Activated CD8-positive, alpha-beta memory T cell treated with anti-CD3 and anti-CD28 coated beads for 24 hours (primary cell): ENCODE measurements around the gene LRRC23.
A peak's percentile ranks its signal among the peaks of the same experiment; 100 is the strongest.

ENCODE experiments used
- DNase-seq: peaks from one replicate; pipeline ENCODE4 v3.0.0-alpha.2; 2020

The LRRC23 gene

DNA sequence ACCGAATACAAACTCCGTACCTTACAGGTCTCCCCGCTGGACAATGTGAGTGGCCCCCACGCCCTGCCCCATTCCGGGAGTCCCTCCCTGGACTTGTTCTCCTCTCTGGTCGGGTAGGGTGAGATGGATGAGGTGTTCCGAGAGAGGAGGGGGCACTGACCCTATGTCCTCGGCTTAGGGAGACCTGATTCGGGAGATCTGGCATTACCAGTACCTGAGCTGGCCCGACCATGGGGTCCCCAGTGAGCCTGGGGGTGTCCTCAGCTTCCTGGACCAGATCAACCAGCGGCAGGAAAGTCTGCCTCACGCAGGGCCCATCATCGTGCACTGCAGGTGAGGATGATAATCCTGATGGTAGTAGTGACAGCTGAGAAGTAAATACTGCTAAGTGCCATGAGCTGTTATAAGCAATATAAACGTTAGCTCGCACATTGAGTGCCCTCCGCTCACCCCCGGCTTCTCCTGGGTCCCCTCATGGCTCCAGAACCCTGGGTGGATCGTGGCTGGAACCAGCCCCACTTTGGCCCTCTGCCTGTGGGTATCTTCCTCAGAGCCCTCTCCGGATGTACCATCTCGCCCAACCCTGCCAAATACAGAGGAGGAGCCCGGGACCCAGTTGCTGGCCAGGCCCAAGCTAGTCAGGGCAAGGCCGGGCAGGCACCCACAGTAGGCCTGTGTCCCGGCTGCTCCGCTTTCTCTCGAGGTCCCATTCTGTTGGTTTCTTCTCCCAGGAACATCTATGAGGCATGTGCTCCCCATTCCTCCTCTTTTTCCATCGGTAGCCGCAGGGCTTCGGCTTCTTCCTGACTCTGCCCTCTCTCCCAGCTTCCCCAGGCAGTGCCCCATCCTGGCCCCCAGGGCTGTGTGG lies 53.4 kb downstream of the LRRC23 start:
- DNase-seq, result peak; percentile 75

DNA sequence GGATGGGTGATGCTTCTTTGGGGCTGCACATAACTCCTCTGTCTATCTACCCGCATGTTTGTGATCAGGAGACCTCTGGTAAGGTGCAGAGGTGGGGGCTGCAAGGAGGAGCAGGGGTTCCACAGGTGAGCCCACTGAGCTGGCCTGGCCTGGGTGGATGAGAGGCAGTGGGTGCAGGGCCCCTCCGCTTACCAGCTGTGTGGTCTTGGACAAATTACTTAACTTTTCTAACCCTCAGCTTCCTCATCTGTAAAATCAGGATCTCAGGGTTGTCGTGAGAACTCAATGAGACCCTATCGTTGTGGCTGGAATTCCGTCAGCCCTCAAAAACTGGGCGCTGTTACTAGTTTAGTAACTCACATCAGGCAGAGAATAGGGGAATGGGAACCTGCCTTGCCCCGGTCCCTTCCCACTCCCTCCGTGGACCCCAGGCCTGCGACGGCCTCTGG lies 54.0 kb downstream of the LRRC23 start:
- peak; percentile 74 for DNase-seq

DNA sequence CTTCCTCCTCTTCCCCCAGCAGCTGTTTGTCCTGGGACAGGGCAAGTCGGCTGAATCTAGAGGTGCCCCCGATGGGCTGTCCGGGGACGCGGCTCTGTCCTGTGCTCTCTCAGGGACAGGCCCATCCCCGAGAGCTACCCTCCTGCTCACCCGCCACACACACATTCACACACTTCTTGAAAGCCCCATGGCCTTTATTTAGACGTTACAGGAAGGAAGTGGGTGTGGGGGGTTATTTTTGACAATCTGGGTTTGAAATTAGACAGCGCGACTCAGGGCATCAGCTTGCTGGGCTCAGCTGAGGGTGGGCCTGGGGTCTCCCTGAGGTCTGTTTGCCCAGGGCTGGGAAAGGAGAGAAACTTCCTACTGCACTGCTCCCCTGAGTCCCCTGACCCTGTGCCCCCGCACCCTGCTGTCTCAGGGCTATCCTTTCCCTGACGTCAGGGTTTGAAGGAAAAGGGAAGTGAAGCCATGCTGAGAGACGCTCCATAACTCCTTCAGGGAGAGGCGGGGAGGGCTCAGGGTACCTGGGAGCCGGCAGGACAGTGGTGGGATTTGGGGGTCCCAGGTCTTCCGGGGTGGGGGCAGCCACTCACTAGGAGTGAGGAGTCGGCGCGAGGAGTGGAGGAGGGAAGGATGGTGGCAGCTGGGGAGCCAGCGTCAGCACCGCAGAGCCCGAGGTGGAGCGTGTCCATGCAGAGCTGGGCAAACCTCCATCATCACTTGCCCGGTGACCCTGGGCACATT lies 54.6 kb downstream of the LRRC23 start:
- DNase-seq, result peak; percentile 87

DNA sequence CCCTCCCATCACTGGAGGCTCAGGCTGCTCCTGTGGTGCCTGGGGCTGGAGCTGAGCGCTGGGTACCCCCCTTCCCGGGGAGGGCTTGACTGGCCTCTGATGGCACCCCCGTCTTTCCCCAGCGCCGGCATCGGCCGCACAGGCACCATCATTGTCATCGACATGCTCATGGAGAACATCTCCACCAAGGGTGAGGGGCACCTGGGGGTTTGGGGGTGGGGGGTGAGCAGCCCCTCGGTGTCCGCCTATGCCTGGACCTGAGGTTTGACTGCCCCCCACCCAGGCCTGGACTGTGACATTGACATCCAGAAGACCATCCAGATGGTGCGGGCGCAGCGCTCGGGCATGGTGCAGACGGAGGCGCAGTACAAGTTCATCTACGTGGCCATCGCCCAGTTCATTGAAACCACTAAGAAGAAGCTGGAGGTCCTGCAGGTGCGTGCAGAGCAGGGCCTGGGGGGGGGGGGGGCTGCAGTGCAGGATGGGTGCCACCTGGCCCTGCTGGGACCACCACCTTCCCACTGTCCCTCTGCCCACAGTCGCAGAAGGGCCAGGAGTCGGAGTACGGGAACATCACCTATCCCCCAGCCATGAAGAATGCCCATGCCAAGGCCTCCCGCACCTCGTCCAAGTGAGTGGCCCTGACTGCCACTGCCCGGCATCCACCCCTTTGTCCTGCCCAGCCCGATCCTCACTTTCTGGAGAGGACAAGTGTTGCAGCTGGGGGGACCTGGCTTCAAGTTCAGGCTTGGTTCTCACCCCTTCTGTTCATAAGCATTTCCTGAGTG lies 55.4 kb downstream of the LRRC23 start:
- DNase-seq, result no peak

DNA sequence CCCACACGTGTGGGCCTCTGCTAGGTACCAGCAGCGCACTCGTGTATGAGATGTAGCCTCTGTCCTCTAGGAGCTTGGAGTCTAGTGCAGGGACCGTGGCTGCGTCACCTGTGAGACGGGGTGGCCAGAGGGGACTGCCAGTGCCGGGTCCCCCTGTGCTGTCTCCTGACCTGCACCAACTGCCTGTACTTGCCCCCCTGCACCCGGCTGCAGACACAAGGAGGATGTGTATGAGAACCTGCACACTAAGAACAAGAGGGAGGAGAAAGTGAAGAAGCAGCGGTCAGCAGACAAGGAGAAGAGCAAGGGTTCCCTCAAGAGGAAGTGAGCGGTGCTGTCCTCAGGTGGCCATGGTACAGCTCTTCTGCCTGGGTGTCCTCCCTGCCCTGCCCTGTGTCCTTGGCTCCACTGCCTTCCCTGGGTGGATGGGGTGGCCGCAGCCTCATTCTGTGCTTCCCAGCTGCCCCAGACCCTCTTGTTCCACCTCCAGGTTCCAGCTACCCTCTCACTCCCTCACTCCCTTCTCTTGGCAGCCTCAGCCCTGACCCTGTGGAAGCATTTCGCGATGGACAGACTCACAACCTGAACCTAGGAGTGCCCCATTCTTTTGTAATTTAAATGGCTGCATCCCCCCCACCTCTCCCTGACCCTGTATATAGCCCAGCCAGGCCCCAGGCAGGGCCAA lies 56.1 kb downstream of the LRRC23 start:
- peak; percentile 74 for DNase-seq

DNA sequence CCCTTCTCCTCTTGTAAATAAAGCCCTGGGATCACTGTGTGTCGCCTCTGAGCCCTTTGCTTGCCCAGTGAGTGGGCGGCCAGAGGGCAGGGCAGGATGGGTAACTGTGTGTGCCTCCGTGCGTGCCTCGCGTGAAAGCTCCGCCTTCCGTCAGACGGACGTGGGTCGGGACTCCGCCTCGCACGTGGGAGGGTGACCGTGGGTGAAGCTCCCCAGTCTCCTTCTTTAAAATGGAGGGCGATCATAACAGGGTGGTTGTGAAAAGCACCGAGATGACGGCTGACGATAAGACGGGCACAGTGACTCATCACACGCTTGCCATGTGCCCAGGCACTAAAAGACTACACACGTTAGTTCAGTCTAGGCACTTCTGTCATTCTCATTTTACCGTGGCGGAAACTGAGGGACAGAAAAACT lies 56.7 kb downstream of the LRRC23 start:
- DNase-seq, result peak; percentile 96

DNA sequence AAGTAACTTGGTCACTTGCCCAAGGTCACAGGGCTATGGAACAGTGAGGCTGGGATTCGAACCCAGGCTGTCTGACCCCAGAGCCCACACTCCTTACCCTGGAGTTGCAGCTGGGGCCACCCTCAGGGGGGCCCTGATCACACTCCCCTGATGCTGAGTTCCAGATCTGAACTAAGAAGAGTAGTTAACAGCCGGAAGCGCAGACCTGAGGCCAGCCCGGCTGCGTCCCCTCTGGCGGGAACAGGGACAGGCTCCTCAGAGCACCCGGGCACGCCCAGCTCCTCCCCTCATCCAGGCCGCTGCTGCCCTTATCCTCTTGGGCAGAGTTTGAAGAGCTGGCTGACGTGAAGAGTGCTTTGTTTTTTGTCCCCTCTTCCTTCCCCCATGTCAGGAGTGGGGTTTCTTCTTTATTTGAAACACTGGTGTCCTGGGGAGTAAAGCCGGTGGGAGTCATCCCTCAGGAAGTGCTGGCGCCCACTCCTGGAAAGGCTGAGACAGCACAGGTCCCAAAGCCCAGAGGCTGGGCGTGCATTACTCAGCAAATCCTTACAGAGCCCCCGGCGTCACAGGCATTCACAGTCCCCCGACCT lies 57.2 kb downstream of the LRRC23 start:
- DNase-seq, result peak; percentile 90

DNA sequence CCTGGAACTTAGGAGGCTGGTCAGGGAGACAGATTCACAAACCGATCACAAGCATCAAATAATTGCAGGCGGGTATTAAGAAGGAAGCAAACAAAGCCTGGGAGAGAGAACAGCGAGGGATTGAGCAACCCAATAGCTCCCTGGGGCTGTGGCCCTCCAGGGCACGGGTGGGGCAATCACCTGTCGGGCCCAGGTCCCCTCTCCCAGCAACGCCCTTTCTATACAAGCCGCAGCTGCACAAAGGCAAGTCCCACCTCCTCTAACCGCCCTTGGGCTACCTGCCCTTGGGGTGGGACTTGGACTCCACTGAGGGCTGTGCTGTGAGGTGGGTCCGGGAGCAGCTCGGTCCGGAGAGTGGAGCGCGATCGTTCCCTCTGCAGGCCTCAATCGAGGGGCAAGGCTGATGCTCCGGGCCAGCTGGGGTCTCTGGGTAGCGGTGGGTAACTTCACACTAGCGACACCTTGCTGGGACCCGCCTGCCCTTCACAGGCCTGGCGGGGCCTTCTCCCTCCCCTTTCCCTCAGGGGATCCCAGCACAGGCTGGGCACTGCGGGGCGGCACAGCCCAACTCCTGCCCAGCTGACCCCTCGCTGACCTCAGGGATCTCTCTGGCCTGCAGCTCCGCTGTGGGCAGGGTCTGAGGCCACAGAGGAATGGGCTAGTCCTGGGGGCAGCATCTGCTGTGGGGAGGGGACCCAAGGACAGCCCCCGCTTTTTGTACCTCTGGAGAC lies 57.8 kb downstream of the LRRC23 start:
- DNase-seq, result peak; percentile 82

DNA sequence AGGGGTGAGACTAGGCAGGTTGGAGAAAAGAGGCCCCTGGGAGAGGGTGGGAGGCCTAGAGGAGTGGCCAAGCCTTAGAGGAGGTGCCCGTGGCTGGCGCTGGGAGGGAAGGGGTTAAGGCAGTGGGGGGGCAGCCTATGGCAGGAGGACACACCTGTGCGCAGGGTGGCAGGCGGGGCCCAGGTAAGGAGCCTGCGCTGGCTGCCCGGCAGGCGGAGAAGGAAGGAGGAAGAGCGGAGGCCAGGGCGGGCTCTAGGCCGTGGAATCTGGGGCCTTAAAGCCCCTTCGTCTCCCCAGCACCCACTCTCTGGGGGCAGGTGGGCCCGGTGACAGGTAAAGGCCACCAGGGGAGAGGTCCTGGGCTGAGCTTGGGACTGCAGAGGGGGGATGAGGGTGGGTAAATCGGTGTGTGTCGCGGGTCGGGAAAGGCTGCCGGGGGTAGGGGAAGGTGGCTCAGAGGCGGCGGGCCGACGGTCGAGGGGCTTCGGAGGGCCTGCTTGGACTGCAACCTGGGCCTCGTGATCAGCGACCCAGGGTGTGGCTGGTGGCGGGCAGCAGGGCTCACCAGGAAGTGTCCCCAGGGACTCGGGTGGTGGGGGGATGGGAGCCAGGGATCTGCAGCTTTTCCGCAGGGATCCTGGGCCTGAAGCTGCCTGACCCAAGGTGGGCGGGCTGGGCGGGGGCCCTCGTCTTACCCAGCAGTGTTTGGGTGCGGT lies 58.6 kb downstream of the LRRC23 start:
- DNase-seq, result peak; percentile 71
